GM12864 (cell line): ENCODE results near the gene ID2.

Experiments
- DNase-seq: peaks from one replicate; pipeline ENCODE4 v3.0.0-alpha.2; 2011; ENCODE audit warnings: low read depth
- H3K4me3 ChIP-seq: 2 replicates; pipeline ENCODE4 v1.5.1; 2011; ENCODE audit warnings: mild to moderate bottlenecking, low read depth, low read length, control low read depth
- TF ChIP-seq, protein P1 (sequence below): IDR thresholded peaks from 2 replicates; pipeline ENCODE4 v1.5.1; 2011; ENCODE audit warnings: low read depth, mild to moderate bottlenecking, moderate library complexity, low read length, control low read depth, inconsistent platforms; ENCODE audit errors: missing control alignments

ID2 gene

GRCh38 chr2:8656160-8656641 lies 25.7 kb upstream of the ID2 start:
- TF ChIP-seq, protein P1, sequence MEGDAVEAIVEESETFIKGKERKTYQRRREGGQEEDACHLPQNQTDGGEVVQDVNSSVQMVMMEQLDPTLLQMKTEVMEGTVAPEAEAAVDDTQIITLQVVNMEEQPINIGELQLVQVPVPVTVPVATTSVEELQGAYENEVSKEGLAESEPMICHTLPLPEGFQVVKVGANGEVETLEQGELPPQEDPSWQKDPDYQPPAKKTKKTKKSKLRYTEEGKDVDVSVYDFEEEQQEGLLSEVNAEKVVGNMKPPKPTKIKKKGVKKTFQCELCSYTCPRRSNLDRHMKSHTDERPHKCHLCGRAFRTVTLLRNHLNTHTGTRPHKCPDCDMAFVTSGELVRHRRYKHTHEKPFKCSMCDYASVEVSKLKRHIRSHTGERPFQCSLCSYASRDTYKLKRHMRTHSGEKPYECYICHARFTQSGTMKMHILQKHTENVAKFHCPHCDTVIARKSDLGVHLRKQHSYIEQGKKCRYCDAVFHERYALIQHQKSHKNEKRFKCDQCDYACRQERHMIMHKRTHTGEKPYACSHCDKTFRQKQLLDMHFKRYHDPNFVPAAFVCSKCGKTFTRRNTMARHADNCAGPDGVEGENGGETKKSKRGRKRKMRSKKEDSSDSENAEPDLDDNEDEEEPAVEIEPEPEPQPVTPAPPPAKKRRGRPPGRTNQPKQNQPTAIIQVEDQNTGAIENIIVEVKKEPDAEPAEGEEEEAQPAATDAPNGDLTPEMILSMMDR = no peak
- no peak overlapping the region for H3K4me3 ChIP-seq
- no peak for DNase-seq

GRCh38 chr2:8656811-8657210 lies 25.0 kb upstream of the ID2 start:
- H3K4me3 ChIP-seq = no peak overlapping the region

DNA sequence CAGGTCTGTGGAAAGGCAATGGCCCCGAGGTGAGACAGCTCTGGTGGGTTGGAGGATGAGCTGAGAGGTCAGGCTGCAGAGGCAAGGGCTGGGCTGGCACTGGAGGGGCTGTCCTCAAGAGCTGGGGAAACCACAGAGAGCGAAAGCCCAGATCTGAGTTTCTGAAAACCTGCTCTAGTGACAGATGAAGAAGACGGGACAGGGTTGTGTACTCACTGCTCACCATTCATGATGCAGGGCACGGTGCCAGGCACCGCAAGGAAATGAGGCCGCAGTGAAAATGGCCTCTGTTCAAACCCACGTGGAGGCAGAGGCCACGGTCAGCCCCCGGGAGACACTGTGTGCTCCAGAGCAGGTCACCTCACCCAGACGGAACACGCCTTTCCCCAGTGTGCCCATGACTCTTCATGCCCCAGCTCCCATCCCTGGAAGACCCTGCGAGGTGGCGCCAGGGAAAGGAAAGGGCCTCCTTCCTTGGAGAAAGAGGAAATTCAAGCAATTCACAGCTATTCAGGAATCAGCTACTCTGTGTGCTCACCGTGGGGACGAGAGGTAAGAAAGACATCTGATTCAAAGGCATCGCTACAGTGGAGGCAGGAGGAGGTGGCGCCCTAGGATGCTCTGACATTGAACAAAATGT lies 24.3 kb upstream of the ID2 start:
- no peak overlapping the region for H3K4me3 ChIP-seq
- DNase-seq = no peak
- TF ChIP-seq, protein P1 = no peak

More at GRCh38 chr2:8656811-8657210, 25.0 kb upstream of the ID2 start:
- TF ChIP-seq, protein P1 = no peak
- DNase-seq = no peak

DNA sequence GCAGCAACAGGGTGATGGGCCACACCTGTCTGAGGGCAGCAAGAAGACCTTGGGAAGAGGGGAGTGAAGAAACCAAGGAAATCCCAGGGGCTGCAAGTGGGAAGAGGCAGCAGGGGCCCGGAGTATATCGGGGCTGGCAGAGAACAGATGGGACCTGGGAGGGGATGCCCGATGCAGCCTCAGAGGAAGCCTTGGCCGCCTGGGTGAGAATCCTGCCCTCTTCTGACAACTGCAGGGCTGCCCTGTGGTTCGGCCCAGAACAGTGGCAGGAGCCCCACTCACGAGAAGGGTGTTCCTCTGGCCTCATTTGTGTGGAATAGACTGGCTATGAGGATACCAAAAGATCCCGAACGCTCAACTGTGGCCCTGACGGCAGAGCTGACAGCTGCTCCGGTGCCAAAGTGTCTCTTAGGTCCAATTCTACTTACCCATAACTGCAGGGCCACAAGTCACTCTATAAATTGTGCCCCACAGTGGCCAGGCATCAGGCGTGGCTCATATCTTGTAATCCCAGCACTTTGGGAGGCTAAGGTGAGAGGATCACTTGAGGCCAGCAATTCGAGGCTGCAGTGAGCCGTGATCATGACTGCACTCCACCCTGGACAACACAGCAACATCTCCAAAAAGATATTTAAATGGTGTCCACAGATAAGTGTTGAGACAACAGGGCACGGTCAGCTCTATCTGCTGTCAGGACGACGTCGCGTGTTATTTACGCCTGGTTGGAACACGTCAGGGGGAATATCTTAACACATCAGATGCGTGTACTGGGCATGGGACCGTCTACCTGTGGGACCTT lies 23.6 kb upstream of the ID2 start:
- TF ChIP-seq, protein P1 = no peak
- DNase-seq = no peak
- H3K4me3 ChIP-seq = no peak overlapping the region

DNA sequence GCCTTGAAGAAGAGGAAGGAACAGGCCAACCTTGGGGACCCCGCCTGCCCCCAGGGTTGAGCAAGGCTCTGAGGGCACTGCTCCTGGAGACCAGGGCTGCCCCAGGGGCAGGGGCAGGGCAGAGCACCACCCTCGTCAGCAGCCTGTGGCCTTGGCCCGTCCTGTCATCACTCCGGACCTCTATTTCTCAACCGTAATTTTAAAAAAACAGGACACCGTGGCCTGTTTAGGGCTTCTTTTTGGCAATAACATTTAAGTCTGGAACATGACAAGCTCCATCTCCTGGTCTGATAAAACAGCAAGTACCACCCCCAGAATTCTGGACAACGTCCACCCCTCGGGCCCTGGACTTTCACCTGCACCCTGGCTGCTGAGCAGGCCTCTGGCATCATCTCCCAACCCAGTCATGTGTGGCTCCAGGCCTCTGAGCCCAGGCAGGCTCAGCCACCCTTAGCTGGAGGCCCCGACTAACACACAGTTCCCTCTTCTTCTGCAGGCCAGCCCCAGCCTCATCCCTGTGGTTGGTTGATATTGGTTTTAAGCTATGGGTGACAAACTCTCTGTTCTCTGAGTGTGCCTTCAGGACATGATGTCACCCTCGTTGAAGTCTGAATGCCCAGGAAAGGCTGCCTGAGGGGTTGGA lies 22.6 kb upstream of the ID2 start:
- no peak overlapping the region for H3K4me3 ChIP-seq
- DNase-seq = no peak
- TF ChIP-seq, protein P1 = no peak

- TF ChIP-seq, protein P1 = no peak
- DNase-seq = no peak
- H3K4me3 ChIP-seq = no peak overlapping the region
Measured at GRCh38 chr2:8659735-8660492, 21.9 kb upstream of the ID2 start.
